Measurements from ENCODE around the gene PLEKHD1. TPM values are rescaled to one million over a fixed set of nuclear protein-coding genes. Genes with fewer than 3 reads are reported as not detected.

The PLEKHD1 gene
- total and polyA plus RNA-seq, 9 of the 15 experiments (the other 6 are each of a cell fraction or from before 2014, with no cell fraction given) = not detected

DNA sequence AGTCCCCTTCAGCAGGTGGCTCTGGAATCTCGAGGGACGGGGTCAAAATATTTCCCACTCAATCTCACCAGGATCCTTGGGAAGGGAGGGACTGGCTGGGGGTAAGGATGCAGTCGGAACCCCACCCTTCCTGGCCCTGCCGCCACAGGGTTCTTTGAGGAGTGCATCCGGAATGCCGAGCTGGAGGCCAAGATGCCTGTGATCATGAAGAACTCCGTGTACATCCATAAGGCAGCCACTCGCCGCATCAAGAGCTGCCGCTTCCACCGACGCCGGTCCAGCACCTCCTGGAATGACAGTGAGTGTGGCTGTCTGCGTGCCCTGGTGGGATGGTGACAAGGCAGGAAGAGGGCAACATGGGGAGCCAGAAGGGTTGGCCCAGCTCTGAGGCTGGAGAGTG is 43.1 kb downstream of the PLEKHD1 start:
- intact Hi-C loops (cut with micrococcal nuclease) = no loop called here
- Histone ChIP-seq H4K20me1 (replicated peaks; ENCODE audit: control insufficient read depth, insufficient read depth, low read length) (no peaks in the 10 kb centered on the region), H3K27me3 (ENCODE audit: control insufficient read depth in 2 of 2, insufficient read depth in 2 of 2, low read length in 2 of 2) (peaks cover 6 to 41% of the 10 kb centered on the region in 2 experiments), H3K4me1 (replicated peaks in 1 of 2; ENCODE audit: control insufficient read depth in 2 of 2, insufficient read depth in 2 of 2, low read length in 2 of 2) (no peaks in the 10 kb centered on the region), H3K4me2 (ENCODE audit: insufficient read depth, low read length) (no peak overlapping the region), H3K4me3 (no peak overlapping the region), H2AFZ (ENCODE audit: low read depth, low read length) (no peak overlapping the region), H3K27ac (ENCODE audit: extremely low read depth, low read depth, low read length) (no peak overlapping the region), H3K79me2 (ENCODE audit: control insufficient read depth, insufficient read depth, low read length) (no peaks in the 10 kb centered on the region), H3K9me3 (replicated peaks; ENCODE audit: control insufficient read depth, insufficient read depth, low read depth, low read length) (no peaks in the 10 kb centered on the region), H3K9me1 (ENCODE audit: control insufficient read depth, insufficient read depth, low read length) (no peaks in the 10 kb centered on the region), H3K36me3 (ENCODE audit: control insufficient read depth, insufficient read depth, low read length) (no peaks in the 10 kb centered on the region), H3K9ac (ENCODE audit: insufficient read depth in 1 of 2, low read depth in 2 of 2, low read length in 2 of 2) (no peak overlapping the region)
- CTCF ChIA-PET (ENCODE audit: low intra/inter-chr PET ratio) = interaction anchor here (0.5 kb wide), 1 partner anchor 24 kb away, joined by 3 read pairs; no protein-coding TSS in a partner anchor
- no peak for DNase-seq (ENCODE audit: extremely low read depth in 1 of 4, low spot score in 3 of 4)
- no peak for ATAC-seq
- WGBS (ENCODE audit: insufficient coverage, low coverage, missing lambda C conversion rate) = 0% methylated on average over 10 of the region's 14 CpGs
- POLR2A ChIA-PET = no interaction called here
- in situ Hi-C loops (cut with MboI) = no loop called here
- TF ChIP-seq TFE3 (CRISPR knock-in tag; IDR thresholded peaks at IDR 0.05) (no peak), SMC3 (conservative IDR thresholded peaks at IDR 0.05; ENCODE audit: insufficient read depth, low read depth, low read length) (no peak), ZBTB1 (CRISPR knock-in tag; IDR thresholded peaks at IDR 0.05; ENCODE audit: borderline replicate concordance, low read depth) (no peak), MECOM (CRISPR knock-in tag; IDR thresholded peaks at IDR 0.05) (no peak)
- BruUV-seq (replicated peaks) = no TSS peak
- FAIRE-seq = no peak

DNA sequence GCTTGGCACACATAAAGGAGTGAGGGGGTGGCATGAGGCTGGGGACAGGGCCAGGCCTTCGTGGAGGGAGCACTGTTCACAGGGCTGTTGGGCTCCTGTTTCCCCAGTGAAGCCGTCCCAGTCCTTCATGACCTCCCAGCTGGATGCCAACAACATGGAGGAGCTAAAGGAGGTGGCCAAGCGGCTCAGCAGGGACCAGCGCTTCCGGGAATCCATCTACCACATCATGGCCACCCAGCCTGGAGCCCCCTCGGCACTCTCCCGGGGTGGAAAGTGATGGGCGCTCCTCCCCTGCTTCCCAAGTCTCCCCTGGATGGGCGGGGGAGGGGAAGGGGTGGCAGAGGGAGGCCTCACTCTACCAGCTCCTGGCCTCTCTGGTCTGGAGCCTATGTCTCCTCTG is 43.6 kb downstream of the PLEKHD1 start:
- Histone ChIP-seq H3K9ac (ENCODE audit: insufficient read depth in 1 of 2, low read depth in 2 of 2, low read length in 2 of 2) (no peak overlapping the region), H3K9me1 (ENCODE audit: control insufficient read depth, insufficient read depth, low read length) (no peaks in the 10 kb centered on the region), H3K27ac (ENCODE audit: extremely low read depth, low read depth, low read length) (no peak overlapping the region), H2AFZ (ENCODE audit: low read depth, low read length) (no peak overlapping the region), H3K9me3 (replicated peaks; ENCODE audit: control insufficient read depth, insufficient read depth, low read depth, low read length) (no peaks in the 10 kb centered on the region), H3K27me3 (ENCODE audit: control insufficient read depth in 2 of 2, insufficient read depth in 2 of 2, low read length in 2 of 2) (peaks cover 6 to 45% of the 10 kb centered on the region in 2 experiments), H3K36me3 (ENCODE audit: control insufficient read depth, insufficient read depth, low read length) (no peaks in the 10 kb centered on the region), H3K4me2 (ENCODE audit: insufficient read depth, low read length) (no peak overlapping the region), H3K79me2 (ENCODE audit: control insufficient read depth, insufficient read depth, low read length) (no peaks in the 10 kb centered on the region), H4K20me1 (replicated peaks; ENCODE audit: control insufficient read depth, insufficient read depth, low read length) (no peaks in the 10 kb centered on the region), H3K4me3 (no peak overlapping the region), H3K4me1 (replicated peaks in 1 of 2; ENCODE audit: control insufficient read depth in 2 of 2, insufficient read depth in 2 of 2, low read length in 2 of 2) (no peaks in the 10 kb centered on the region; a peak in 1 of 5 replicates)
- 0% methylated on average over 2 of the region's 9 CpGs for WGBS (ENCODE audit: insufficient coverage, low coverage, missing lambda C conversion rate)
- CTCF ChIA-PET (ENCODE audit: low intra/inter-chr PET ratio) = no interaction called here
- no peak for DNase-seq (ENCODE audit: extremely low read depth in 1 of 4, low spot score in 3 of 4)
- FAIRE-seq = no peak
- BruUV-seq (replicated peaks) = no TSS peak
- TF ChIP-seq SMARCE1 (IDR thresholded peaks at IDR 0.05) (no peak), ZFP1 (CRISPR knock-in tag; IDR thresholded peaks at IDR 0.05) (no peak), CTBP1 (IDR thresholded peaks at IDR 0.05; ENCODE audit: borderline replicate concordance) (no peak), HDGF (IDR thresholded peaks at IDR 0.05) (no peak), GABPB2 (CRISPR knock-in tag; conservative IDR thresholded peaks at IDR 0.05) (no peak), EHMT2 (IDR thresholded peaks at IDR 0.05) (no peak), MCM5 (IDR thresholded peaks at IDR 0.05; ENCODE audit: low read depth) (no peak)
- TF ChIP-seq, protein P1, sequence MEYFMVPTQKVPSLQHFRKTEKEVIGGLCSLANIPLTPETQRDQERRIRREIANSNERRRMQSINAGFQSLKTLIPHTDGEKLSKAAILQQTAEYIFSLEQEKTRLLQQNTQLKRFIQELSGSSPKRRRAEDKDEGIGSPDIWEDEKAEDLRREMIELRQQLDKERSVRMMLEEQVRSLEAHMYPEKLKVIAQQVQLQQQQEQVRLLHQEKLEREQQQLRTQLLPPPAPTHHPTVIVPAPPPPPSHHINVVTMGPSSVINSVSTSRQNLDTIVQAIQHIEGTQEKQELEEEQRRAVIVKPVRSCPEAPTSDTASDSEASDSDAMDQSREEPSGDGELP (CRISPR knock-in tag; IDR thresholded peaks at IDR 0.05; ENCODE audit: borderline replicate concordance) = no peak
- intact Hi-C loops (cut with micrococcal nuclease) (no loop called here), in situ Hi-C loops (cut with MboI) (no loop called here)
- ATAC-seq = no peak
- POLR2A ChIA-PET = interaction anchor here (0.6 kb wide), 2 partner anchors 1412 to 1913 kb away, joined by 3 read pairs; no protein-coding TSS in a partner anchor

Measured in K562 (cell line).